NCI-H1048 (cell line): ENCODE results near the gene DCTN5.
"Not testable (repeated sequence)": the region's sequence is repeated elsewhere in the genome, so short reads cannot be mapped to it uniquely, and the experiment has no call there.

ENCODE experiments used
- DNase-seq: peaks from one replicate; lab custom pipeline; 2025; lab: John Stamatoyannopoulos, UW

The DCTN5 gene

GRCh38 chr16:23694265-23694643 is 53.0 kb downstream of the DCTN5 start:
- DNase-seq: no peak

- DNase-seq: no peak
Observed at GRCh38 chr16:23694644-23695373, 53.5 kb downstream of the DCTN5 start.

- no peak for DNase-seq
Observed at GRCh38 chr16:23695756-23696155, 54.5 kb downstream of the DCTN5 start.

GRCh38 chr16:23699100-23699499 is 57.8 kb downstream of the DCTN5 start:
- DNase-seq: no peak

- DNase-seq: no peak
Observed at GRCh38 chr16:23700093-23700492, 58.8 kb downstream of the DCTN5 start.

- no peak for DNase-seq
Observed at GRCh38 chr16:23700509-23700908, 59.2 kb downstream of the DCTN5 start.

GRCh38 chr16:23701045-23701444 is 59.8 kb downstream of the DCTN5 start:
- DNase-seq: no peak

GRCh38 chr16:23702951-23703350 is 61.7 kb downstream of the DCTN5 start:
- DNase-seq: no peak

GRCh38 chr16:23704772-23705516 is 63.7 kb downstream of the DCTN5 start:
- DNase-seq: no peak

- no peak for DNase-seq
Observed at GRCh38 chr16:23705517-23705902, 64.2 kb downstream of the DCTN5 start.

GRCh38 chr16:23706439-23706838 is 65.2 kb downstream of the DCTN5 start:
- no peak for DNase-seq

GRCh38 chr16:23709536-23709935 is 68.3 kb downstream of the DCTN5 start:
- DNase-seq: no peak

- no peak for DNase-seq
Observed at GRCh38 chr16:23710008-23710407, 68.7 kb downstream of the DCTN5 start.

- DNase-seq: no peak
Observed at GRCh38 chr16:23710504-23710903, 69.2 kb downstream of the DCTN5 start.

- no peak for DNase-seq
Observed at GRCh38 chr16:23711785-23712184, 70.5 kb downstream of the DCTN5 start.

- DNase-seq: no peak
Observed at GRCh38 chr16:23712976-23713375, 71.7 kb downstream of the DCTN5 start, which contains the start of gene ERN2. TSS of gene ERN2 (minus strand) at chr16:23713222. CDS start at chr16:23713187, 35 bp downstream.

- no peak for DNase-seq
Observed at GRCh38 chr16:23716484-23716883, 75.2 kb downstream of the DCTN5 start.

- DNase-seq: not testable (repeated sequence)
Observed at GRCh38 chr16:23722613-23723240, 81.5 kb downstream of the DCTN5 start.

GRCh38 chr16:23724096-23724784 is 83.0 kb downstream of the DCTN5 start:
- no peak for DNase-seq

- no peak for DNase-seq
Observed at GRCh38 chr16:23724785-23725131, 83.5 kb downstream of the DCTN5 start.

GRCh38 chr16:23726710-23727109 is 85.4 kb downstream of the DCTN5 start:
- DNase-seq: no peak
